Testis (tissue), 3 donors: Measurements from ENCODE around the gene PPP1R2. TPM values are rescaled to one million over a fixed set of nuclear protein-coding genes. Genes with fewer than 3 reads are reported as not detected.

ENCODE experiments used
- DNase-seq: peaks from one replicate; pipeline ENCODE4 v3.0.0-alpha.2; 2019
- H3K27ac ChIP-seq, 2 donors: fragments of 200-600 bp; sonication (generic); one replicate each; pipeline ENCODE4 v1.5.1; 2019
- H3K27me3 ChIP-seq: fragments of 200-600 bp; sonication (generic); one replicate; pipeline ENCODE4 v1.5.1; 2019
- H3K36me3 ChIP-seq: fragments of 200-600 bp; sonication (generic); one replicate; pipeline ENCODE4 v1.5.1; 2017; ENCODE audit warnings: low read depth; ENCODE audit errors: missing control alignments
- H3K4me1 ChIP-seq: fragments of 200-600 bp; sonication (generic); one replicate; pipeline ENCODE4 v1.5.1; 2019
- H3K4me3 ChIP-seq, 2 donors: fragments of 200-600 bp; sonication (generic); one replicate each; pipeline ENCODE4 v1.5.1; 2017 to 2019
- H3K9me3 ChIP-seq: fragments of 200-600 bp; sonication (generic); one replicate; pipeline ENCODE4 v1.5.1; 2017
- CTCF ChIP-seq, 3 experiments: fragments of 450-650 bp in 2 of 3; fragments of 200-600 bp in 1 of 3; sonication (generic) in 1 of 3; IDR thresholded peaks; one replicate each; pipeline ENCODE4 v1.5.1; 2016 to 2019; ENCODE audit warnings: antibody characterized with exemption in 3 of 3, mild to moderate bottlenecking in 2 of 3, moderate library complexity in 1 of 3
- POLR2A ChIP-seq: fragments of 450-650 bp; IDR thresholded peaks from one replicate; pipeline ENCODE4 v1.6.1; 2017; ENCODE audit warnings: antibody characterized with exemption, mild to moderate bottlenecking, moderate library complexity
- WGBS, 2 donors: methylation state at CpG; one replicate each; pipeline ENCODE4 v1.1.5; 2018; 5-methylcytosine and 5-hydroxymethylcytosine counted together
- intact Hi-C: fragments of 100-400 bp; cut with DNase I; formaldehyde crosslinking; loops from one replicate; pipeline ENCODE4 v1.15.1; 2023; ENCODE audit warnings: low total_unique reads
- polyA plus RNA-seq: library from polyadenylated mRNA; stranded (reverse); fragments of 350-450 nt; fragmentation: Illumina TruSeq; extraction: RNeasy Lipid Tissue Mini Kit (QIAGEN cat#74804); gene quantifications from one replicate; pipeline ENCODE4 v1.2.3, GENCODE V29; 2014; ENCODE audit warnings: low read depth, low replicate concordance; ENCODE audit not compliant: insufficient read depth
- total RNA-seq, 2 donors: library from RNA; depleted of rRNA; stranded (reverse); fragments of >200 nt; gene quantifications; one replicate each; pipeline ENCODE4 v1.2.3, GENCODE V29; 2016

The PPP1R2 gene
- total and polyA plus RNA-seq, 3 donors from 2014 or later = 109 to 132 (median 129) TPM

- DNase-seq = no peak
- 0% methylated on average over 5 of the region's 5 CpGs for WGBS, 2 donors
- intact Hi-C loops = no loop called here
These were observed 818 bp downstream of the PPP1R2 start for GRCh38 chr3:195542316-195542697.

GRCh38 chr3:195540511-195540910, 2.6 kb downstream of the PPP1R2 start:
- Histone ChIP-seq H3K36me3 (no peaks in the 10 kb centered on the region), H3K4me1 (peaks cover 12% of the 10 kb centered on the region), H3K4me3 (no peak overlapping the region), H3K27me3 (no peaks in the 10 kb centered on the region), H3K27ac (no peak overlapping the region), H3K9me3 (no peaks in the 10 kb centered on the region)
- DNase-seq = no peak
- intact Hi-C loops = no loop called here
- no peak for TF ChIP-seq POLR2A
- TF ChIP-seq CTCF (IDR thresholded peaks at IDR 0.05) = no peak
- WGBS, 2 donors = 56 to 67% methylated on average over 6 of the region's 6 CpGs

More at GRCh38 chr3:195542316-195542697, 818 bp downstream of the PPP1R2 start:
- no peaks in the 10 kb centered on the region for H3K9me3 ChIP-seq
- no peaks in the 10 kb centered on the region for H3K27me3 ChIP-seq
- TF ChIP-seq CTCF (IDR thresholded peaks at IDR 0.05) (no peak), POLR2A (no peak)
- H3K36me3 ChIP-seq = no peaks in the 10 kb centered on the region
- H3K4me3 ChIP-seq = peak overlapping the region; percentile 79 to 98
- H3K27ac ChIP-seq = peak overlapping the region; percentile 83 to 90
- H3K4me1 ChIP-seq = peaks cover 20% of the 10 kb centered on the region

GRCh38 chr3:195540027-195540426, 3.1 kb downstream of the PPP1R2 start:
- peaks cover 12% of the 10 kb centered on the region for H3K4me1 ChIP-seq
- DNase-seq = no peak
- H3K36me3 ChIP-seq = no peaks in the 10 kb centered on the region
- H3K9me3 ChIP-seq = no peaks in the 10 kb centered on the region
- no peak overlapping the region for H3K4me3 ChIP-seq
- H3K27me3 ChIP-seq = no peaks in the 10 kb centered on the region
- no peak for TF ChIP-seq CTCF (IDR thresholded peaks at IDR 0.05)
- no peak for TF ChIP-seq POLR2A
- H3K27ac ChIP-seq = no peak overlapping the region
- intact Hi-C loops = no loop called here
- WGBS, 2 donors = 64 to 76% methylated on average over 8 of the region's 8 CpGs

DNA sequence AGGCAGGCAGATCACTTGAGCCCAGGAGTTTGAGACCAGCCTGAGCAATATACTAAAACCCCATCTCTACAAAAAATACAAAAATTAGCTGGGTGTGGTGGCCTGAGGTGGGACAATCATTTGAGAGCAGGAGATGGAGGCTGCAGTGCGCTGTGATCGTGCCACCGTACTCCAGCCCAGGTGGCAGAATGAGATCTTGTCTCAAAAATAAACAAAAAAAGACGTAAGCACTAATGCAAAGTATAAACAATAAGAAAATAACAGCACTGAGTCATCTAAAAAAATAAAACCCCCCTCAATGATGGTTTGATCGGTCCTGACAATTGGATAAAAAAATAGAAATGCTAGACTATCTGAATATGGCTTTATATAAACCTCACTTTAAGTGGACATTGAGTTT, 3.6 kb downstream of the PPP1R2 start:
- no peaks in the 10 kb centered on the region for H3K36me3 ChIP-seq
- H3K4me3 ChIP-seq = no peak overlapping the region
- H3K9me3 ChIP-seq = no peaks in the 10 kb centered on the region
- 90 to 93% methylated on average over 5 of the region's 5 CpGs for WGBS, 2 donors
- peaks cover 12% of the 10 kb centered on the region for H3K4me1 ChIP-seq
- TF ChIP-seq CTCF (IDR thresholded peaks at IDR 0.05) (no peak), POLR2A (no peak)
- intact Hi-C loops = no loop called here
- no peak overlapping the region for H3K27ac ChIP-seq
- H3K27me3 ChIP-seq = no peaks in the 10 kb centered on the region
- DNase-seq = no peak

DNA sequence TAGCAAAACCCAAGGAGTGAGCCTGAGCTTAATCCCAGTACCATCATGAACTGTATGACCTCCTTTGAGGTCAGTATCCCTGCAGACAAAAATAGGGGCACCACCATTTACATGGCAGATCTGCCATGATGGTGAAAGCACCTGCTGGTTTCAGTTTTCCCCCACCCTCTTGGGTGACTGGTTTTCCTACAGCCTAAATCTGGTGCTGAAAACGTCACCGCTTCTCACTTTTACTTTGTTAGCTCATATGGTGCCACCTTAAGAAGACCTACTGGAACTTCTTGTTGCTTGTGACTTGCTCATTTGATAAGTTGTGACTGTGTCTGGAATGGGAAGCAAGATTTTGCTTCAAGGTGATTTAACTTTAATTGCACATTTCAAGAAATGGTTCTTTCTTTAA, 5.1 kb downstream of the PPP1R2 start:
- intact Hi-C loops = no loop called here
- WGBS, 2 donors = 83 to 87% methylated on average over 2 of the region's 2 CpGs

More for the DNA sequence above, 5.1 kb downstream of the PPP1R2 start:
- DNase-seq = no peak
- Histone ChIP-seq H3K27me3 (no peaks in the 10 kb centered on the region), H3K4me1 (peaks cover 12% of the 10 kb centered on the region), H3K9me3 (no peaks in the 10 kb centered on the region), H3K27ac (no peak overlapping the region), H3K4me3 (no peak overlapping the region), H3K36me3 (no peaks in the 10 kb centered on the region)
- TF ChIP-seq POLR2A = no peak
- TF ChIP-seq CTCF (IDR thresholded peaks at IDR 0.05) = no peak
